Esophagus squamous epithelium (tissue), 5 donors: ENCODE data around the gene WSCD2. TPM values are rescaled to one million over a fixed set of nuclear protein-coding genes. Genes with fewer than 3 reads are reported as not detected.

Experiments
- DNase-seq: peaks from one replicate; lab custom pipeline; 2025; lab: John Stamatoyannopoulos, UW
- H3K27ac ChIP-seq, 4 donors: fragments of 200-600 bp; sonication (generic); one replicate each; pipeline ENCODE4 v1.5.1; 2016 to 2019; ENCODE audit warnings: mild to moderate bottlenecking in 1 of 4
- H3K27me3 ChIP-seq, 4 donors: fragments of 200-600 bp; sonication (generic); 1 replicate in 3 of 4; 2 replicates in 1 of 4; pipeline versions ENCODE4 v1.5.1 to v1.6.0; 2017 to 2021; ENCODE audit warnings: antibody characterized with exemption in 1 of 4
- H3K36me3 ChIP-seq, 3 donors: fragments of 200-600 bp; sonication (generic); one replicate each; pipeline ENCODE4 v1.5.1; 2016 to 2019
- H3K4me1 ChIP-seq, 3 donors: fragments of 200-600 bp; sonication (generic); one replicate each; pipeline ENCODE4 v1.5.1; 2017 to 2019
- H3K4me3 ChIP-seq, 4 donors: fragments of 200-600 bp; sonication (generic); 1 replicate in 3 of 4; 2 replicates in 1 of 4; pipeline ENCODE4 v1.5.1; 2016 to 2019; ENCODE audit warnings: mild to moderate bottlenecking in 2 of 4, moderate library complexity in 1 of 4
- H3K9me3 ChIP-seq, 3 donors: fragments of 200-600 bp; sonication (generic); one replicate each; pipeline ENCODE4 v1.5.1; 2016 to 2019
- POLR2A ChIP-seq, 4 donors: fragments of 450-650 bp; IDR thresholded peaks; one replicate each; pipeline ENCODE4 v1.6.1; 2017; ENCODE audit warnings: antibody characterized with exemption in 4 of 4, mild to moderate bottlenecking in 4 of 4, moderate library complexity in 3 of 4
- WGBS, 2 donors: methylation state at CpG; one replicate each; pipeline ENCODE4 v1.1.5; 2018; 5-methylcytosine and 5-hydroxymethylcytosine counted together
- intact Hi-C: fragments of 100-400 bp; cut with DNase I; formaldehyde crosslinking; loops from one replicate; pipeline ENCODE4 v1.15.0; 2022
- total RNA-seq, 4 donors: library from RNA; depleted of rRNA; stranded (reverse); fragments of >200 nt; gene quantifications; one replicate each; pipeline ENCODE4 v1.1.0, GENCODE V29; 2016
- TF ChIP-seq, protein P1 (sequence below), 6 experiments: fragments of 450-650 bp in 4 of 6; fragments of 200-600 bp in 2 of 6; sonication (generic) in 2 of 6; IDR thresholded peaks; one replicate each; pipeline ENCODE4 v1.5.1; 2016 to 2019; ENCODE audit warnings: antibody characterized with exemption in 6 of 6, mild to moderate bottlenecking in 4 of 6, moderate library complexity in 4 of 6
- donor health status: DM: yes; HTN: yes; CAD: no.

The WSCD2 gene
- total RNA-seq, 4 donors from 2014 or later, result 0.62 to 3.6 (median 3.3) TPM; not detected in 1

DNA sequence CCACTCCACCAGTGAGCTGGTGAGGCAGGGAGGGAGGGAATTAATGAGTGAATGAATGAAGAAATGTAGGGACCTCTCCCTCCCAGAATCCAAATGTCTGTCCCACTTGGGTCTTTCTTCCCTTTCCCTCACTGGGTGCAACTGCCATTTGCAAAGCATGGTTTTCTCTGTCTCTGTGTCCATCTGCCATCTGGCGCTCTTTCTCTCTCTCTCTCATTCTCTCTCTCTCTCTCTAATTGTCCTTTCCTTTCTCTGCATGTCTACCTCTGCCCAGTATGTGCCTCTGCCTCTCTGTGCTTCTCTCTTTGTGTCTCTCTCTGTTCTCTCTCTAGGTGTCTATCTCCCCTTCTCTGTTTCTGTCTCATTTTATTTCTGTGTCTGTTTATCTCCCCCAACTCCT, 107.3 kb downstream of the WSCD2 start:
- intact Hi-C loops, result no loop called here
- Histone ChIP-seq H3K9me3 (no peaks in the 10 kb centered on the region), H3K4me1 (peaks cover 0 to 5% (median 0%) of the 10 kb centered on the region in 3 donors), H3K36me3 (no peaks in the 10 kb centered on the region), H3K4me3 (no peak overlapping the region), H3K27ac (no peak overlapping the region), H3K27me3 (no peaks in the 10 kb centered on the region)
- no peak for TF ChIP-seq POLR2A (IDR thresholded peaks at IDR 0.05)
- TF ChIP-seq, protein P1, sequence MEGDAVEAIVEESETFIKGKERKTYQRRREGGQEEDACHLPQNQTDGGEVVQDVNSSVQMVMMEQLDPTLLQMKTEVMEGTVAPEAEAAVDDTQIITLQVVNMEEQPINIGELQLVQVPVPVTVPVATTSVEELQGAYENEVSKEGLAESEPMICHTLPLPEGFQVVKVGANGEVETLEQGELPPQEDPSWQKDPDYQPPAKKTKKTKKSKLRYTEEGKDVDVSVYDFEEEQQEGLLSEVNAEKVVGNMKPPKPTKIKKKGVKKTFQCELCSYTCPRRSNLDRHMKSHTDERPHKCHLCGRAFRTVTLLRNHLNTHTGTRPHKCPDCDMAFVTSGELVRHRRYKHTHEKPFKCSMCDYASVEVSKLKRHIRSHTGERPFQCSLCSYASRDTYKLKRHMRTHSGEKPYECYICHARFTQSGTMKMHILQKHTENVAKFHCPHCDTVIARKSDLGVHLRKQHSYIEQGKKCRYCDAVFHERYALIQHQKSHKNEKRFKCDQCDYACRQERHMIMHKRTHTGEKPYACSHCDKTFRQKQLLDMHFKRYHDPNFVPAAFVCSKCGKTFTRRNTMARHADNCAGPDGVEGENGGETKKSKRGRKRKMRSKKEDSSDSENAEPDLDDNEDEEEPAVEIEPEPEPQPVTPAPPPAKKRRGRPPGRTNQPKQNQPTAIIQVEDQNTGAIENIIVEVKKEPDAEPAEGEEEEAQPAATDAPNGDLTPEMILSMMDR (IDR thresholded peaks at IDR 0.05), result no peak
- DNase-seq, result no peak
- 85 to 95% methylated on average over 1 of the region's 1 CpG for WGBS, 2 donors

DNA sequence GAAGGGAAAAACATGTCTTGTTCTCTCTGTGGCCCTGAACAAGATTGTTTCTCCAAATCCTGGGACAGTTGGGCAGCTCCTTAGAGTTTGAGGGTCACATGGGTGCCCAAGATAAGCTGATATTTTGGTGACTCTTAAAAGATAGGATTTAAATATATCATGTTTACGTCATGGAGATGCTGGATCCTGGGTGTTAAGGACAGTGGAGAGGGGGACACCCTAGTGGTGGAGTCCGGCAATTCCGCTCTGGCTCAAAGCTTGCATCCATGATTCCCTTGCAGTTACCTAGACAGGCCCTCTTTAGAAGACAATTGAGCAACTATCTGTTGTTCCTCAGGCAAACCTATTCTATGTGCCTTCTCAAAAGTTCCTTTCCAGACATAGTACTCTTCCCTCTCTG, 108.2 kb downstream of the WSCD2 start:
- TF ChIP-seq POLR2A (IDR thresholded peaks at IDR 0.05), result no peak
- TF ChIP-seq, protein P1 (IDR thresholded peaks at IDR 0.05), result peak in 2 of 6 experiments; percentile 14 to 24
- Histone ChIP-seq H3K27ac (no peak overlapping the region), H3K9me3 (no peaks in the 10 kb centered on the region), H3K4me3 (no peak overlapping the region), H3K27me3 (no peaks in the 10 kb centered on the region), H3K4me1 (peaks cover 0 to 5% (median 0%) of the 10 kb centered on the region in 3 donors), H3K36me3 (no peaks in the 10 kb centered on the region)
- DNase-seq, result no peak
- WGBS, 2 donors, result 63 to 82% methylated on average over 3 of the region's 3 CpGs
- intact Hi-C loops, result no loop called here

DNA sequence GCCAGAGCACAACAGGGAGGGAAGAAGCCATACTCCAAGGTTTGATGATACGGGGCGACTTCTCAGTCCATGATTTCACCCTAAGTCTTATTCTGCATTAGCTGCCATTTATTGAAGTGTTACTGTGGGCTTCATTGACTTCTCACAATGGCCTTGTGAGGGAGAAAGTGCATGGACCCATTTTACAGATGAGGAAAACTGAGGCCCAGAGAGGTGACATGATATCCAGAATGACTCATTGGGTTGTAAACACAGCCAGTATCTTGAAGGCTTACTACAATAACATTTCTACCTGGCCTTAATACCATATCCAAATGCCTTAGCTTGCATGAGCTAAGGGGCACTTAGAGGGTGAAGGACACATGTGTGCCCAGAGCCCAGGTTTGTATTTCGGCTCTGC, 109.4 kb downstream of the WSCD2 start:
- Histone ChIP-seq H3K27ac (no peak overlapping the region), H3K9me3 (no peaks in the 10 kb centered on the region), H3K4me3 (no peak overlapping the region), H3K27me3 (no peaks in the 10 kb centered on the region), H3K4me1 (no peaks in the 10 kb centered on the region), H3K36me3 (no peaks in the 10 kb centered on the region)
- intact Hi-C loops, result no loop called here
- no peak for DNase-seq
- no peak for TF ChIP-seq POLR2A (IDR thresholded peaks at IDR 0.05)
- WGBS, 2 donors, result 90 to 100% methylated on average over 1 to 3 of the region's 3 CpGs

DNA sequence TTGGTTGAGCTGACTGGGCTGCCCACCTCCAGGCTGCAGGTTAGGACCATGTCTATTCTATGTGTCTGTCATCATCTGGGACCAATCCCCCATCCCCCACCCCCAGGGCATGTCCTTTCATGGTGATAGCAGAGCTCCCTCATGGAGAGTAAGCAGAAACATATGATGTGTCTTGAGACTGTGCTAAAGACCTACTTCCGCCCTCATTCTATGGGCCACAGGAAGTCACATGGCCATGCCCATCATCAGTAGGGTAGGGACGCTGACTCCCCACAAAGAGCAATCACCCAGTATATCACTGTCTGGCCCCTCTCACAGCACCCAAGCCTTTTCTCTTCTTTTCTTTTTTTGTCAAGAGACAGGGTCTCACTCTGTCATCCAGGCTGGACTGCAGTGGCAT, 110.3 kb downstream of the WSCD2 start:
- H3K4me3 ChIP-seq, result no peak overlapping the region
- no peak overlapping the region for H3K27ac ChIP-seq
- H3K4me1 ChIP-seq, result no peaks in the 10 kb centered on the region
- no peak for DNase-seq
- no peaks in the 10 kb centered on the region for H3K36me3 ChIP-seq
- TF ChIP-seq, protein P1 (IDR thresholded peaks at IDR 0.05), result no peak
- no peak for TF ChIP-seq POLR2A (IDR thresholded peaks at IDR 0.05)
- intact Hi-C loops, result no loop called here
- 77 to 100% methylated on average over 2 of the region's 2 CpGs for WGBS, 2 donors
- H3K27me3 ChIP-seq, result no peaks in the 10 kb centered on the region
- no peaks in the 10 kb centered on the region for H3K9me3 ChIP-seq

DNA sequence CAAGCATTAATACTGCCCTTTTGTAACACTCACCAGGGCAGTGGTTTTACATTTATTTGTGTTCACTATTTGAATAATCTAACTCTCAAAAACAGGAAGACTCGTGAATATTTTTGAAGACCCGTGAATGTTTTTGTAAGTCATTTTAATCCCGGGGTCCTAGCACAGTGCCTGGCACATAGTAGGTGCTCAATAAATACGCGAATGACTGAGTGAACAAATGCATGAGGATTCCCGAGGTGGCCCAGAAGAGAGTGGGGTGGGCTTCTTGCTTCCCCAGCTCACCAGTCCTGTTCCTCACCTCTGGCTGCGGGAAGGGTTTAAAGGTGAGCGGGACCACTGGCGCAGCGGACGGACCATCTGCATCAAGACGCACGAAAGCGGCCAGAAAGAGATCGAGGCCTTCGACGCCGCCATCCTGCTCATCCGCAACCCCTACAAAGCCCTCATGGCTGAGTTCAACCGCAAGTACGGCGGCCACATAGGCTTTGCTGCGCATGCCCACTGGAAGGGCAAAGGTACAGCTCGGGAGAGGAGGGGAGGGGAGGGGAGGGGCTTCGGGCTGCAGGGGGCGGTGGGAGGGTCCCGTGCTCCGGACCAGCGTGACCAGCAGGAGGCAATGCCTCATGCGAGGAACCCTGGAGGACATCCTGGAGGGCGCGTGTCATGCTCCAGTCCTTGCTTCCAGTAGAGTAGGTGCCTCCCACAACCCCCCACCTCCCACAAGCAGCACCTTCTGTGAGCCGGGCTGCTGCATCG, 111.1 kb downstream of the WSCD2 start:
- H3K4me1 ChIP-seq, result no peaks in the 10 kb centered on the region
- 57 to 82% methylated on average over 18 to 29 of the region's 34 CpGs for WGBS, 2 donors
- no peak for DNase-seq
- no peaks in the 10 kb centered on the region for H3K27me3 ChIP-seq
- intact Hi-C loops, result no loop called here
- TF ChIP-seq, protein P1 (IDR thresholded peaks at IDR 0.05), result no peak
- TF ChIP-seq POLR2A (IDR thresholded peaks at IDR 0.05), result no peak
- no peak overlapping the region for H3K4me3 ChIP-seq
- H3K36me3 ChIP-seq, result no peaks in the 10 kb centered on the region
- no peaks in the 10 kb centered on the region for H3K9me3 ChIP-seq
- H3K27ac ChIP-seq, result no peak overlapping the region
